ENCODE data around the gene INHA. TPM values are rescaled to one million over a fixed set of nuclear protein-coding genes. Genes with fewer than 3 reads are reported as not detected.

The INHA gene
- total RNA-seq, 1 donor from 2014 or later, result 0.52 TPM

GRCh38 chr2:219557791-219558785, 14.0 kb upstream of the INHA start:
- Mint-ChIP-seq H3K36me3 (ENCODE audit: low read depth, unreplicated experiment) (peaks cover 10% of the 10 kb centered on the region), H3K4me1 (ENCODE audit: low read depth, unreplicated experiment) (peaks cover 10% of the 10 kb centered on the region), H3K4me3 (ENCODE audit: unreplicated experiment) (no peak overlapping the region)

GRCh38 chr2:219559156-219559915, 12.8 kb upstream of the INHA start:
- peaks cover 10% of the 10 kb centered on the region for H3K4me1 Mint-ChIP-seq (ENCODE audit: low read depth, unreplicated experiment)
- H3K9me3 Mint-ChIP-seq (ENCODE audit: unreplicated experiment), result no peaks in the 10 kb centered on the region
- Histone ChIP-seq H3K4me3 (ENCODE audit: insufficient read depth, low read depth, low read length) (no peak overlapping the region), H3K9me3 (ENCODE audit: insufficient read depth, low read depth, low read length) (no peaks in the 10 kb centered on the region), H3K4me1 (ENCODE audit: insufficient read depth, low read length) (no peaks in the 10 kb centered on the region), H3K36me3 (ENCODE audit: insufficient read depth, low read length) (no peaks in the 10 kb centered on the region), H4K20me1 (ENCODE audit: insufficient read depth, low read length) (peaks cover 8% of the 10 kb centered on the region), H3K79me2 (ENCODE audit: insufficient read depth, low read length) (no peaks in the 10 kb centered on the region), H2AFZ (ENCODE audit: low read depth, low read length) (no peak overlapping the region), H3K4me2 (ENCODE audit: low read length) (no peak overlapping the region), H3K27ac (ENCODE audit: low read depth, low read length) (no peak overlapping the region), H3K9ac (ENCODE audit: low read length) (no peak overlapping the region), H3K27me3 (ENCODE audit: insufficient read depth, low read length) (no peaks in the 10 kb centered on the region)
- no peak overlapping the region for H3K27ac Mint-ChIP-seq (ENCODE audit: unreplicated experiment)
- TF ChIP-seq EZH2 (IDR thresholded peaks at IDR 0.05; ENCODE audit: insufficient read depth, low read length), result no peak
- no peak for TF ChIP-seq CTCF (IDR thresholded peaks at IDR 0.05; ENCODE audit: insufficient read depth, low read depth, low read length)
- no peak for FAIRE-seq
- peaks cover 18% of the 10 kb centered on the region for H3K36me3 Mint-ChIP-seq (ENCODE audit: low read depth, unreplicated experiment)
- no peak overlapping the region for H3K4me3 Mint-ChIP-seq (ENCODE audit: unreplicated experiment)
- DNase-seq (ENCODE audit: low read depth), result no peak
- H3K27me3 Mint-ChIP-seq (ENCODE audit: low read depth, unreplicated experiment), result no peaks in the 10 kb centered on the region

More at GRCh38 chr2:219557791-219558785, 14.0 kb upstream of the INHA start:
- Histone ChIP-seq H3K27me3 (ENCODE audit: insufficient read depth, low read length) (no peaks in the 10 kb centered on the region), H3K9ac (ENCODE audit: low read length) (no peak overlapping the region), H3K79me2 (ENCODE audit: insufficient read depth, low read length) (no peaks in the 10 kb centered on the region), H3K4me2 (ENCODE audit: low read length) (no peak overlapping the region), H2AFZ (ENCODE audit: low read depth, low read length) (no peak overlapping the region), H4K20me1 (ENCODE audit: insufficient read depth, low read length) (no peaks in the 10 kb centered on the region), H3K9me3 (ENCODE audit: insufficient read depth, low read depth, low read length) (no peaks in the 10 kb centered on the region), H3K4me1 (ENCODE audit: insufficient read depth, low read length) (peaks cover 3% of the 10 kb centered on the region), H3K36me3 (ENCODE audit: insufficient read depth, low read length) (no peaks in the 10 kb centered on the region), H3K27ac (ENCODE audit: low read depth, low read length) (no peak overlapping the region), H3K4me3 (ENCODE audit: insufficient read depth, low read depth, low read length) (no peak overlapping the region)
- no peak for FAIRE-seq
- Mint-ChIP-seq H3K27me3 (ENCODE audit: low read depth, unreplicated experiment) (peaks cover 5% of the 10 kb centered on the region), H3K9me3 (ENCODE audit: unreplicated experiment) (no peaks in the 10 kb centered on the region), H3K27ac (ENCODE audit: unreplicated experiment) (no peak overlapping the region)
- TF ChIP-seq CTCF (IDR thresholded peaks at IDR 0.05; ENCODE audit: insufficient read depth, low read depth, low read length), result no peak
- no peak for TF ChIP-seq EZH2 (IDR thresholded peaks at IDR 0.05; ENCODE audit: insufficient read depth, low read length)
- DNase-seq (ENCODE audit: low read depth), result no peak

Measured in astrocyte (in vitro differentiated cells and primary cell).